Measurements from ENCODE around the gene HEY2.

HEY2 gene

DNA sequence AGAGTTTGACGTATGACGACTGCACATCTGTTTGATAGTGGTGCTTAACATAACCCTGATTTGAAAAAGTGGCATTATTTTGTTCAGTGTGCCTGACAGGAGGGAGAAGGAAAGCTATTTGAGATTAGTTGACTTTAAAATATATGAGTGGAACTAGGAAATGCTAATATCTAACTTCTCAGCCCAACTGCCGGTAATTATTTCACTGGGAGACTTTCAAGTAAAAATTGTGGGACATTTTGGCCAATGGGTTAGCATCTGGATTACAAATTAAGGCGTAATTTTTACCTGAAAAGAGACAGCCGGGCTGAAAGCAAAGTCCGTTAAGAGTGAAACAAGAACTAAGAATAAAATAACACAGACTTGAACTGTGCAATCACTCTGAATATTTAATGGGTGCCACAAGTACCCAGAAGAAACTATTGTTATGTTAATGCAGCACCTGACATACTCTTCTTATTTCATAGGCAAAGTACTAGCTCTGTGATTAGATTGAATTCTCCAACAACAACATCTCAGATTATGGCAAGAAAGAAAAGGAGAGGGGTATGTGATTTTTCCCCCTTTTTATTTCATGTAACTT lies 2.0 kb downstream of the HEY2 start:
- no peak for ATAC-seq
- TF ChIP-seq, protein P1, sequence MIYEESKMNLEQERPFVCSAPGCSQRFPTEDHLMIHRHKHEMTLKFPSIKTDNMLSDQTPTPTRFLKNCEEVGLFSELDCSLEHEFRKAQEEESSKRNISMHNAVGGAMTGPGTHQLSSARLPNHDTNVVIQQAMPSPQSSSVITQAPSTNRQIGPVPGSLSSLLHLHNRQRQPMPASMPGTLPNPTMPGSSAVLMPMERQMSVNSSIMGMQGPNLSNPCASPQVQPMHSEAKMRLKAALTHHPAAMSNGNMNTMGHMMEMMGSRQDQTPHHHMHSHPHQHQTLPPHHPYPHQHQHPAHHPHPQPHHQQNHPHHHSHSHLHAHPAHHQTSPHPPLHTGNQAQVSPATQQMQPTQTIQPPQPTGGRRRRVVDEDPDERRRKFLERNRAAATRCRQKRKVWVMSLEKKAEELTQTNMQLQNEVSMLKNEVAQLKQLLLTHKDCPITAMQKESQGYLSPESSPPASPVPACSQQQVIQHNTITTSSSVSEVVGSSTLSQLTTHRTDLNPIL (CRISPR knock-in tag; IDR thresholded peaks at IDR 0.05; ENCODE audit: low read depth): no peak
- TF ChIP-seq SNAI2 (CRISPR knock-in tag; IDR thresholded peaks at IDR 0.05): no peak
- TF ChIP-seq, protein P2, sequence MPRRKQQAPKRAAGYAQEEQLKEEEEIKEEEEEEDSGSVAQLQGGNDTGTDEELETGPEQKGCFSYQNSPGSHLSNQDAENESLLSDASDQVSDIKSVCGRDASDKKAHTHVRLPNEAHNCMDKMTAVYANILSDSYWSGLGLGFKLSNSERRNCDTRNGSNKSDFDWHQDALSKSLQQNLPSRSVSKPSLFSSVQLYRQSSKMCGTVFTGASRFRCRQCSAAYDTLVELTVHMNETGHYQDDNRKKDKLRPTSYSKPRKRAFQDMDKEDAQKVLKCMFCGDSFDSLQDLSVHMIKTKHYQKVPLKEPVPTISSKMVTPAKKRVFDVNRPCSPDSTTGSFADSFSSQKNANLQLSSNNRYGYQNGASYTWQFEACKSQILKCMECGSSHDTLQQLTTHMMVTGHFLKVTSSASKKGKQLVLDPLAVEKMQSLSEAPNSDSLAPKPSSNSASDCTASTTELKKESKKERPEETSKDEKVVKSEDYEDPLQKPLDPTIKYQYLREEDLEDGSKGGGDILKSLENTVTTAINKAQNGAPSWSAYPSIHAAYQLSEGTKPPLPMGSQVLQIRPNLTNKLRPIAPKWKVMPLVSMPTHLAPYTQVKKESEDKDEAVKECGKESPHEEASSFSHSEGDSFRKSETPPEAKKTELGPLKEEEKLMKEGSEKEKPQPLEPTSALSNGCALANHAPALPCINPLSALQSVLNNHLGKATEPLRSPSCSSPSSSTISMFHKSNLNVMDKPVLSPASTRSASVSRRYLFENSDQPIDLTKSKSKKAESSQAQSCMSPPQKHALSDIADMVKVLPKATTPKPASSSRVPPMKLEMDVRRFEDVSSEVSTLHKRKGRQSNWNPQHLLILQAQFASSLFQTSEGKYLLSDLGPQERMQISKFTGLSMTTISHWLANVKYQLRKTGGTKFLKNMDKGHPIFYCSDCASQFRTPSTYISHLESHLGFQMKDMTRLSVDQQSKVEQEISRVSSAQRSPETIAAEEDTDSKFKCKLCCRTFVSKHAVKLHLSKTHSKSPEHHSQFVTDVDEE (CRISPR knock-in tag; IDR thresholded peaks at IDR 0.05): no peak

DNA sequence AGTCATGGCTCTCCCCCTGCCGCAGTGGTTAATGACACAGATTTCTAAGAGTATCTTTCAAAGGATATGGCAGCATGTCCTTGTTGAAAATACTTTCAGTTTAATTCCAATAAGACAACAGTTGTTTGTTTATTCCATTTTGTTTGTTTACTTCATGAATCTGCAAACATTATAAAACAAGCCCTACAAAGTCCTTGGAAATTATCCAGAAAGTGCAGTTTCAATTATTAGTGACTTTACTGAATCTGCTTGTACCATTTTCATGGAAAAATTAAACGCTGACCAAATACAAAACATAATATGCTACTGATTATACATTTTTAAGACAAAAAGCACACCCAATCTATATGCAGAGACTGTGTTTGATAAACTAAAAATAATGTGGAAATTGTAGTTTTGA lies 3.3 kb downstream of the HEY2 start:
- TF ChIP-seq BACH2 (CRISPR knock-in tag; IDR thresholded peaks at IDR 0.05; ENCODE audit: borderline replicate concordance): no peak
- TF ChIP-seq, protein P2 (CRISPR knock-in tag; IDR thresholded peaks at IDR 0.05): no peak
- TF ChIP-seq, protein P3, sequence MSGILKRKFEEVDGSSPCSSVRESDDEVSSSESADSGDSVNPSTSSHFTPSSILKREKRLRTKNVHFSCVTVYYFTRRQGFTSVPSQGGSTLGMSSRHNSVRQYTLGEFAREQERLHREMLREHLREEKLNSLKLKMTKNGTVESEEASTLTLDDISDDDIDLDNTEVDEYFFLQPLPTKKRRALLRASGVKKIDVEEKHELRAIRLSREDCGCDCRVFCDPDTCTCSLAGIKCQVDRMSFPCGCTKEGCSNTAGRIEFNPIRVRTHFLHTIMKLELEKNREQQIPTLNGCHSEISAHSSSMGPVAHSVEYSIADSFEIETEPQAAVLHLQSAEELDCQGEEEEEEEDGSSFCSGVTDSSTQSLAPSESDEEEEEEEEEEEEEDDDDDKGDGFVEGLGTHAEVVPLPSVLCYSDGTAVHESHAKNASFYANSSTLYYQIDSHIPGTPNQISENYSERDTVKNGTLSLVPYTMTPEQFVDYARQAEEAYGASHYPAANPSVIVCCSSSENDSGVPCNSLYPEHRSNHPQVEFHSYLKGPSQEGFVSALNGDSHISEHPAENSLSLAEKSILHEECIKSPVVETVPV (CRISPR knock-in tag; IDR thresholded peaks at IDR 0.05): no peak
- no peak for TF ChIP-seq RARB (CRISPR knock-in tag; IDR thresholded peaks at IDR 0.05)
- TF ChIP-seq, protein P4, sequence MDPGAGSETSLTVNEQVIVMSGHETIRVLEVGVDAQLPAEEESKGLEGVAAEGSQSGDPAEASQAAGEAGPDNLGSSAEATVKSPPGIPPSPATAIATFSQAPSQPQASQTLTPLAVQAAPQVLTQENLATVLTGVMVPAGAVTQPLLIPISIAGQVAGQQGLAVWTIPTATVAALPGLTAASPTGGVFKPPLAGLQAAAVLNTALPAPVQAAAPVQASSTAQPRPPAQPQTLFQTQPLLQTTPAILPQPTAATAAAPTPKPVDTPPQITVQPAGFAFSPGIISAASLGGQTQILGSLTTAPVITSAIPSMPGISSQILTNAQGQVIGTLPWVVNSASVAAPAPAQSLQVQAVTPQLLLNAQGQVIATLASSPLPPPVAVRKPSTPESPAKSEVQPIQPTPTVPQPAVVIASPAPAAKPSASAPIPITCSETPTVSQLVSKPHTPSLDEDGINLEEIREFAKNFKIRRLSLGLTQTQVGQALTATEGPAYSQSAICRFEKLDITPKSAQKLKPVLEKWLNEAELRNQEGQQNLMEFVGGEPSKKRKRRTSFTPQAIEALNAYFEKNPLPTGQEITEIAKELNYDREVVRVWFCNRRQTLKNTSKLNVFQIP (CRISPR knock-in tag; IDR thresholded peaks at IDR 0.05; ENCODE audit: borderline replicate concordance, low read depth): no peak
- no peak for TF ChIP-seq CSDC2 (CRISPR knock-in tag; IDR thresholded peaks at IDR 0.05)
- no peak for TF ChIP-seq OSR1 (CRISPR knock-in tag; IDR thresholded peaks at IDR 0.05)
- TF ChIP-seq ESRRG (CRISPR knock-in tag; IDR thresholded peaks at IDR 0.05): no peak
- no peak for TF ChIP-seq ARNTL (CRISPR knock-in tag; IDR thresholded peaks at IDR 0.05; ENCODE audit: borderline replicate concordance, low read depth)
- no peak for TF ChIP-seq ZC3H10 (CRISPR knock-in tag; IDR thresholded peaks at IDR 0.05)
- no peak for TF ChIP-seq ZNF565 (CRISPR knock-in tag; conservative IDR thresholded peaks at IDR 0.05; ENCODE audit: low read depth)
- TF ChIP-seq ZFP30 (CRISPR knock-in tag; IDR thresholded peaks at IDR 0.05): no peak
- no peak for TF ChIP-seq GLIS3 (CRISPR knock-in tag; IDR thresholded peaks at IDR 0.05)
- TF ChIP-seq ZFP3 (CRISPR knock-in tag; IDR thresholded peaks at IDR 0.05): no peak
- no peak for TF ChIP-seq TCF4 (CRISPR knock-in tag; IDR thresholded peaks at IDR 0.05; ENCODE audit: borderline replicate concordance)
- TF ChIP-seq ZNF8 (CRISPR knock-in tag; IDR thresholded peaks at IDR 0.05): no peak
- no peak for TF ChIP-seq TOX (CRISPR knock-in tag; IDR thresholded peaks at IDR 0.05; ENCODE audit: borderline replicate concordance)
- no peak for TF ChIP-seq ZNF70 (CRISPR knock-in tag; IDR thresholded peaks at IDR 0.05)
- no peak for TF ChIP-seq ISL1 (CRISPR knock-in tag; IDR thresholded peaks at IDR 0.05)
- TF ChIP-seq, protein P5, sequence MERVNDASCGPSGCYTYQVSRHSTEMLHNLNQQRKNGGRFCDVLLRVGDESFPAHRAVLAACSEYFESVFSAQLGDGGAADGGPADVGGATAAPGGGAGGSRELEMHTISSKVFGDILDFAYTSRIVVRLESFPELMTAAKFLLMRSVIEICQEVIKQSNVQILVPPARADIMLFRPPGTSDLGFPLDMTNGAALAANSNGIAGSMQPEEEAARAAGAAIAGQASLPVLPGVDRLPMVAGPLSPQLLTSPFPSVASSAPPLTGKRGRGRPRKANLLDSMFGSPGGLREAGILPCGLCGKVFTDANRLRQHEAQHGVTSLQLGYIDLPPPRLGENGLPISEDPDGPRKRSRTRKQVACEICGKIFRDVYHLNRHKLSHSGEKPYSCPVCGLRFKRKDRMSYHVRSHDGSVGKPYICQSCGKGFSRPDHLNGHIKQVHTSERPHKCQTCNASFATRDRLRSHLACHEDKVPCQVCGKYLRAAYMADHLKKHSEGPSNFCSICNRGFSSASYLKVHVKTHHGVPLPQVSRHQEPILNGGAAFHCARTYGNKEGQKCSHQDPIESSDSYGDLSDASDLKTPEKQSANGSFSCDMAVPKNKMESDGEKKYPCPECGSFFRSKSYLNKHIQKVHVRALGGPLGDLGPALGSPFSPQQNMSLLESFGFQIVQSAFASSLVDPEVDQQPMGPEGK (CRISPR knock-in tag; IDR thresholded peaks at IDR 0.05; ENCODE audit: borderline replicate concordance): no peak
- no peak for ATAC-seq
